H1 (cell line): ENCODE data around the gene OTUD5. TPM values are rescaled to one million over a fixed set of nuclear protein-coding genes. Genes with fewer than 3 reads are reported as not detected.

Source experiments
- CHD7 ChIP-seq: fragments of 300-600 bp; sonication (generic); IDR thresholded peaks from 2 replicates; pipeline ENCODE4 v1.7.1; 2012; ENCODE audit warnings: low read length, moderate library complexity, mild to moderate bottlenecking, inconsistent platforms; ENCODE audit not compliant: insufficient replicate concordance
- CREB1 ChIP-seq: IDR thresholded peaks from 2 replicates; pipeline ENCODE4 v1.6.1; 2012; ENCODE audit warnings: inconsistent platforms
- HDAC2 ChIP-seq, 2 experiments: fragments of 300-600 bp in 1 of 2; sonication (generic) in 1 of 2; IDR thresholded peaks; 2 replicates each; pipeline ENCODE4 v1.6.1; 2011 to 2012; ENCODE audit warnings: low read depth in 2 of 2, low read length in 2 of 2, mild to moderate bottlenecking in 2 of 2, moderate library complexity in 2 of 2, borderline replicate concordance in 1 of 2, inconsistent platforms in 1 of 2
- POLR2AphosphoS5 ChIP-seq: IDR thresholded peaks from 2 replicates; pipeline ENCODE4 v1.6.1; 2011; ENCODE audit warnings: low read depth, low read length
- SP4 ChIP-seq: IDR thresholded peaks from 2 replicates; pipeline ENCODE4 v1.6.1; 2012; ENCODE audit warnings: low read length, inconsistent platforms
- TAF1 ChIP-seq: IDR thresholded peaks from 2 replicates; pipeline ENCODE4 v1.6.1; 2011; ENCODE audit warnings: mild to moderate bottlenecking, low read depth, low read length
- TCF12 ChIP-seq: IDR thresholded peaks from 2 replicates; pipeline ENCODE4 v1.6.1; 2011; ENCODE audit warnings: low read depth, mild to moderate bottlenecking, low read length
- YY1 ChIP-seq: IDR thresholded peaks from 2 replicates; pipeline ENCODE4 v1.6.1; 2011; ENCODE audit warnings: low read depth, mild to moderate bottlenecking, low read length
- polyA plus RNA-seq, 7 experiments: library from polyadenylated mRNA; depleted of rRNA in 3 of 7; stranded (reverse) in 5 of 7; unstranded in 2 of 7; fragments of >200 nt in 5 of 7; fragments of 200-250 nt in 2 of 7; gene quantifications; 1 replicate in 5 of 7; 2 replicates in 1 of 7; 4 replicates in 1 of 7; pipeline versions ENCODE4 v1.2.1 to v1.2.3, GENCODE V29; 2011 to 2013; ENCODE audit warnings: missing spikeins in 2 of 7, mixed read lengths in 2 of 7
- total RNA-seq: library from RNA; stranded (reverse); fragmentation: NEBNext Ultra II Directional; extraction: Animal tissue kit (Norgen Biotek cat#: 25700); gene quantifications from 2 replicates; pipeline ENCODE4 v1.2.1, GENCODE V29; 2021

Gene OTUD5
- total and polyA plus RNA-seq, 2 of the 8 experiments (the other 6 are each of a cell fraction or from before 2014, with no cell fraction given): 46.3 to 53.5 TPM

DNA sequence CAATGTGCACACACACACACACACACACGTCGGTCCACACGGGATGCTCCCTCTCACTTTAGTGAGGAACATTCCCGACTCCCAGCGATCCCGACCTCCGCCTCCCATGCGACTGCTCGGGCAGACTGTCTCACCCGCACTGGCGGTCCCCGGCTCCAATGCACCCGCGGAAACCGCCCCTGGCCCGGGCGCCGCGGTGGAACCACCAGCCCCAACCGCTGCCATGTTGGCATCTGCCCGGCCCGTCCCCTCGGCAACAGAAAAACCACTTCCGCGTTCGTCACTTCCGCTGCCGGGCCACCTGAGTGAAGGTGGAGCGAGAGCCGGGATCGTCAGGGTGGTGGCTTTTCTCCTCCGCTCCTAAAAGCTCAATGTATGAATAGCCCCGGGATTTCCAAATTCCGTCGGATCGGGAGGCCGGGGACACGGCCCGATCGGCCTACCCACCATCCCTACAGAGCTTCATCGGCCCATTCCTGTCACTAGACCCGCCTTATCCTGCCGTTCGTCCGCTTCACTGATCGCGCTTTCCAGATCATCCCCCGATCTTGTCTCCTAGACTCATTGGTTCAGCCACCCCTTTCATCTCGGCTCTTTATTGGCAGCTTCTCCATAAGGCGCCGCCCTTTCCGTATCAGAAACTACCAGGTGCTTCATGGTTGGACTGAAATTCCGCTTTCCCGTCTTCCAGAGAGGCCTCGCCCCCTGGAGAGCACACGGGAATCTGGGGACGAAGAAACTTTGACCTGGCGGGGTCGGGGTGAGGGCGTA, 45.8 kb downstream of the OTUD5 start, which contains the start of gene SLC35A2 (continued):
- TF ChIP-seq CHD7: peak; percentile 23
- TF ChIP-seq SP4: peak; percentile 56; the same call in 1 of the 2 replicates
- peak; percentile 85 for TF ChIP-seq CREB1
- TF ChIP-seq POLR2AphosphoS5: peak; percentile 84
- peak; percentile 70 for TF ChIP-seq YY1
- TF ChIP-seq HDAC2 (IDR thresholded peaks at IDR 0.05; ENCODE audit: borderline replicate concordance in 1 of 2, low read depth in 2 of 2, low read length in 2 of 2): peak in 1 of 2 experiments; percentile 81; a peak in 1 of 4 replicates
- TF ChIP-seq TCF12: 0 out of 2 replicates have a peak, but pooled peaks have one; percentile 4
- 0 out of 2 replicates have a peak, but pooled peaks have one; percentile 14 for TF ChIP-seq TAF1
